Inflammatory macrophage treated with lipopolysaccharide for 4 hours (primary cell): ENCODE data around the gene PFDN1.

Source experiments
- DNase-seq: peaks from one replicate; pipeline ENCODE4 v3.0.0-alpha.2; 2020

Gene PFDN1

DNA sequence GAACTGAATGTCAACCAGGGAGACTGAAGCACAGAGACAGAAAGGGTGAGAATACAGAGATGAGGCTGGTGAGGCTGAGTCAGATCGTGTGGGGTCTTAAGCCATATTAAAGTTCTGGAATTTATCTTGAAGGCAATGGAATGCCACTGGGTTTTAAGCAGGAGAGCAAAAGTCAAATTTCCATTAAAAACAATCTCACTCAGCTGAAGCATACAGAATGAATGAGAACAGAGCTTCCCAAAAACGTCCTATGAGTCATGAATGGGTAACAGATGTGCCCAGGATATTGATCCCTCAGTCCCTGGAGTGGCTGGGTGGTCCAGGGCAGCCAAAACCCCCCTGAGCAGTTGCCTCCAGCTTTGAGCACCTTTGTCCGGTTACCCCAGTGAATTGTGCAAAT lies 44.9 kb downstream of the PFDN1 start:
- no peak for DNase-seq

DNA sequence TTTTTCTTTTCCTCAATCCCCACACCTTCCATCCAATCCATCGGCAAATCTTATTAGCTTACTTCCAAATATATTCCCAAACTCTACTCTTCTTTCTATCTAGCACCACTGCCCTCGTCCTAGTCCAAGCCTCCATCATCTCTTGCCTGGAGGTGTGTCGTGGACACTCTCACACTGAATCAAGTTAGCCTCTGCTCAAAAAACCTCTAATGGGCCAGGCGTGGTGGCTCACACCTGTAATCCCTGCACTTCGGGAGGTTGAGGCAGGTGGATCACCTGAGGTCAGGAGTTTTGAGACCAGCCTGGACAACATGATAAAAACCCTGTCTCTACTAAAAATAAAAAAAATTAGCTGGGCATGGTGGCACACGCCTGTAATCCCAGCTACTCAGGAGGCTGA lies 46.2 kb downstream of the PFDN1 start:
- no peak for DNase-seq

DNA sequence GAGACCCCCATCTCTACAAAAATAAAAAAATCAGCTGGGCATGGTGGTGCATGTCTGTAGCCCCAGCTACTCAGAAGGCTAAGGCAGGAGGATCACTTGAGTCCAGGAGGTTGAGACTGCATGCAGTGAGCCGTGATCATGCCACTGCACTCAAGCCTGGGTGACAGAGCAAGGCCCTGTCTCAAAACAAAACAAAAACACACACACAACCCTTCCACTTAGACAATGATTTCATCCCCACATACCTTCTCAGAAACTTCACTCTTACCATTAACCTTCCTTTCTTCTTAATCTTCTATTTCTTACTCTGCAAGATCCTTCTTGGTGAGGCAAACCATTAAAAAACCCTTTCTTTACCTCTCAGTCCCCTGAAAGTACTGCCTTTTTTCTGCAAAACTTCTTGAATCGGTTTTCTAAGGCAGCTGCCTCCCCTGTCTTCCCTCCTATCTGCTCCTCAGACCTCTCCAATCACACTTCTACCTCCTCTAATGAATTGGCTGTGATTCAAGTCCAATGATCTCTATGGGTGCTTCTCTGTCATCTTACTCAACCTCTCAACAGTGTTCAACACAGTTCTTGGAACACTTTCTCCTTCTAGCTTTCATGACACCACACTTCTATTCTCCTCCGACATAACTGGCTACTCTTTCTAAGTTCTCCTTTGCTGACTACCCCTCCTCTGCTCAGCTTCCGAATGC lies 47.3 kb downstream of the PFDN1 start:
- peak; percentile 39 for DNase-seq

DNA sequence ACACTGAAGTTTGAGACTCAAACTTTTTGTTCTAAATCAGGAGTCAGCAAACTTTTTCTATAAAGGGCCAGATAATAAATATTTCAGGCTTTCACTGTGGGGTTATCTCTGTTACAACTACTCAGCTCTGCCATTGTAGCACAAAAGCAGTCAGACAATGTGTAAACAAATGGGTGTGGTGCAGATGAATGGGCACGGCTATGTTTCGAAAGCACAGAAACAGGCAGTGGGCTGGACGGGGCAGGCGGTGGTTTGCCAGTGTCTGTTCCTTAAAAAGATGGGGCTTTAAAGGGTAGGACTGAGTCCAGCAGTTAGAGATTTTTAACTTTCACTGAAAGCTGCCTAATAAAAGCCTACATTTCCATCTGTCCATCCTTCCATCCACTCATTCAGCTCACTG lies 48.9 kb downstream of the PFDN1 start:
- DNase-seq: peak; percentile 87

DNA sequence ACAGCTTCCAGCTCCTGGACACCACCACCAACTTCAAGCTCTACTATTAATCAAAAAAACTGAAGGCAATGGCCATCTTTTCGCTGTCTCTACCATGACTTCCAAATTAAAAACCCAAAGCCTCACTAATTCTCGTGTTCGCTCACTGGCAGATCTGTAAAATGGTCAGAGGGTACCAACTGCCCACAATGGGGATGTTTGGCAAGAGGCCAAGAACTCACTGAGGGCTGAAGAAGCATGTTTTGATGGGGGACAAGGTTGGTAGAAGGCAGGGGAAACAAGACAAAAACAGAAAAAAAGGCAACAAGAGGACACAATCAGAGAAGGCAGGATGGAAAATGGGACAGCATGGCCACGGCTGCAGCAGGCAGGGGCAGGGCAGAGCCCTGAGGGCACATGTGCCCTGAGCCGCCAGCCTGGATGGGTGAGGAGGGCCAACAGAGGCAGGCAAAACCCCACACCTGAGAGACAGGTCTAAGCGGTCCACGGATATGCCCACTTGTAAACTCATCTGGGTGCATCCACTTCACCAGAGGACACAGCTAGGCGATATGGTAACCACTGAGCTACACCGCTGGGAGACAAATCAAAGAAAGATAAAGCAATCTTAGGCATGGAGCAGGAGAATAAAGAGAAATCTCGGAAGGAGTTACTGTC lies 50.3 kb downstream of the PFDN1 start:
- no peak for DNase-seq

DNA sequence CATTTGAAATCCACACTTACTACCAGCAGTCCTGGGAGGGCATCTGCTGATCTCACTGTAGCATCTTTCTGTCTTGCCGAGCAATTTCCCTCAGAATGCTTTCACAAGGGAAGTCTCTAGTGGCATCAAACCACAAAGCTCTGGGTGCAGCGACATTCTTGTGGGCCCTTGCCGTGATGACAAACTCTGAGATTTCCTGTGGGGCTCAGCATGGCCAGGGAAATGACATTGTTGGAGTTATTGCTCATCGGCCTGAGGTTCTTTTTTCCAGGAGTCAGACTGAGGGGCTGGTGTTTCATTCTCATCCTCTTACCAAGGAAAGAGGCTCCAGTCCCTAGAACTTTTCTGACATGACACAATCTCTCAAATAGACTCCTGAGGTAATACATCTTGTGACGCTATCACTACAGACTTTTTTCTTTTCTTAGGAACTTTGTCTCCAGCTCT lies 51.4 kb downstream of the PFDN1 start:
- DNase-seq: peak; percentile 99

DNA sequence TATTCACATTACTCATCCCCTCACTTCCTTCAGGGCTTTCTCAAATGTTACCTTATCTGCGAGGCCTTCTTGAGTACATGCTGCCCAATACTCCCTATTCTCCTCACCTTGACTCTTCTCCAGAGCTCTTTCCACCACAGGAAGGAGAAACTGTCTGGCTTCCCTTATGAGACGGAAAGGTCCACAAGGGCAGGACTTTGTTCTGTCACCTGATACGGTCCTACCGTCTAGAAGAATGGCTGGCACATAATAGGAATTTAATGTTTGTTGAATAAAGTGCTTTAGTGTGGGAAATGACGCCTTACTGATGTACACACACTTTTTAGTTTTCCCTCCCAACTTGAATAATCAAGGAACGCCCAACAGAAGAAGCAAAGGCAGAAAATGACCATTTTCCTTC lies 52.5 kb downstream of the PFDN1 start:
- no peak for DNase-seq

DNA sequence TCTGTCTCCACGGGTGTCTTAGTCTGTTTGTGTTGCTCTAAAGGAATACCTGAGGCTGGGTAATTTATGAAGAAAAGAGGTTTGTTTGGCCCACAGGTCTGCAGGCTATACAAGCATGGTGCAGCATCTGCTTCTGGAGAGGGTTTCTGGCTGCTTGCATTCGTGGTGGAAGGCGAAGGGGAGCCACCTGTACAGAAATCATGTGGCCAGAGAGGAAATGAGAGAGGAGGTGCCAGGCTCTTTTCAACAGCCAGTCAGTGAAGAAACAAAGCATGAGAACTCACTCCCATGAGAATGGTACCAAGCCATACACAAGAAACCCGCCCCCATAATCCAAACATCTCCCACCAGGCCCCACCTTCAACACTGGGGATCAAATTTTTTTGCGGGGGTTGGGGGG lies 53.4 kb downstream of the PFDN1 start:
- no peak for DNase-seq

DNA sequence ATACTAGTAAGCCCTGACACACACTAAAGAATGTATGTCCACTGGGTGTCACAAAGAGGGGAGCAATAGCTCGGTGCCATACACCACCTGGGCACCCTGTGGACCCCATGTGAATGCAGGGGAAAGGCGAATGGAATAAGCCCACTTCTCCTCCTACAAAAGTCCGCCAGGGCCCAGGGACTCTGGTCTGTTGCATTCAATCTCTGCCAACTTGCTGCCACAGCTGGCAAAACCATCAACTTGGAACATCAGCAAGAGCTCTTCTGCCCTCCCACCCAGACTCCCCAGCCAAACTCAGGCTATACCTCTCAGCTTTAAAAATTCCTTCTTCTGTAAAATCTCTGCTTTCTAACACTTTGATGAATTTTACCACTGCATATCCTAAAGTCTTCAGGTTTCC lies 54.5 kb downstream of the PFDN1 start:
- DNase-seq: no peak

DNA sequence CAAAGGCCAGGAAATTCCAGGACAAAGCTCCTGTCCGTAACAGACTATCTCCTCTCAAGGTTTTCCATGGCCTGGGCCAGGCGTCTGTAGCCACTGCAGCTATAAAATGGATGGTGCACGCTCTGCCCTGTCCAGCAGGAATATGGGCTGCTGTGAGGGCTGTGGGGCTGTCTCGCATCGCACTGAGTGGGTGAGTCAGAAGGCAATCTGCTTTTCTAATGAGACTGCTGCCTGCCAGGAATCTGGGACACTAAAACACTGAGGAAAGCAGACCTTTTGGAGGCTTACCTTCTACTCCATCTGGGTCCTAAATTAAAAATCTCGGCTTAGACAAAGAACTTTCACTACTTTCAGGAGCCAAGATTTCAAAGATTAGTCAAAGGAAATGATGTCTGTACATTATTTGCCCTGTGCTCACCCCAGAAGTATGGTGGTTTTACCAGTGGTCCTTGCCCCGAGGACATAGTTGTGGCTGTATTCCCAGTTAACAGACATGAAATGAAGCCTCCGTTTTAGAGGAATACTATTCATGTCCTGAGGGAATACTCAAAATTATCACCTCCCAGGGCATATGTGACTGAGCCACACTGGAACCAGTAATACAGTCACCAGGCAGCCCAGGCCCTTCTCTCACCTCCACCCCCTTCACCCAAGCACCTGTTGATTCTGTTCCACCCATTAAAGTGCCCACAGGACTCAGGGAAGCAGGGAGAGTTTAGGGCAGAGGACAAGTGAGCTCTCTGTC lies 56.4 kb downstream of the PFDN1 start:
- no peak for DNase-seq

DNA sequence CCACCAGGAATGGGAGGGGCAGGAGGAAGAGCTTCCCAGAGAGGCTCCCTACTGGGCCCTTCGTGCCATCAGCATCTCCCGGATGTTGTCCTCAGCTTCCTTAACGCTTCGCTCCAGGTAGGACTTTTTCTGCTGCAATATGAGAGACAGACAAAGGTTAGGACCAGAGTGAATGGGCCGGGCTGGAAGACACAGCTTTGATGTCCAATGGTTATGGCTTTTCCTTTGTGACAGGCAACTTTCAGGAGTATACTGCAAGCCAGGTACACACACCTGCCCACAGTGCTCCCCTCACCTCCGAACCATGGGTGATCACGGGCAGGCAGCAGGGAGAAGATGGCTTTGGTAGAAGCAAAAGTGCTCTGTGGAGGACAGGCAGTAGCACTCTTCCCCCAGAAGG lies 57.0 kb downstream of the PFDN1 start:
- no peak for DNase-seq

DNA sequence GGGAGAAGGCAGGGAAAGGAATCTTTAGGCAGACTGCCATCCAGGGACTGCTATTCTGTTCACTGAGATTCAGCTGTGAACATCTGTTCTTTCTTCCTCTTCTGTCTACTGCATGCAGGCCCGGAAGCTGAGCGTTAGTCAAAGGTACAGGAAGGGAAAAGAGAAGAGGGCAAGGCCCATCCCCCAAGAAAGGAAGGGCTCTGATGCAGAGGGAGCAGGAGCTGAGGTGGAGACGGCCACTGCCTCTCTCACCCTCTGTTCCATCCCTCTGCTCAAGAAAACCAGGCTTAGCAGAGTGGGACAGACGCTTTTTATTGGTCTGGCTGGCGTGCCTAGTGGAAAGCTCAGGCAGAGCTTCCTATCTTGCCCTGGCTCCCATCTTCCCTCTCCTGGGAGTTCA lies 57.6 kb downstream of the PFDN1 start:
- DNase-seq: peak; percentile 50

DNA sequence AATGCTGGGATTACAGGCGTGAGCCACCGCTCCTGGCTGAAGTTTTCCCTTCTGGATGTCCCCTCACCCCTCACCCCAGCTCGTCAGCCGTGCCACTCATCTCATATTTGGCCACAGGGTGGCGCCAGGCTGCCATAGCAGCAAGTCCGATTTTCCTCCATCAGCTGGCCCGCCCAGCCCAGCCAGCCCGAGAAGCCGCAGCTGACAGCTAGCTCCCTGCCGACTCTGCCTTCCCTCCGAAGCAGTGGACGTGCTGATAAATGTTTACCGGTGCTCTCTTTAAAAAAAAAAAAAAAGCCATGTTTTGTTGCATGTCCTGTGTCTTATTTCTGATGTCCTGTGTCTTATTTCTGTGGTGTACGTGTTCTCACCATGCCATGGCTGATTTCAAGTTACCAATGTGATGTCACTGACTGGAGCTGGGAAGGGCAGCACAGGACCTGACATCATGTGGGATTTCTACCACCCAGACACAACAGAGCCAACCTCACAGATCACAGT lies 58.3 kb downstream of the PFDN1 start:
- peak; percentile 90 for DNase-seq

DNA sequence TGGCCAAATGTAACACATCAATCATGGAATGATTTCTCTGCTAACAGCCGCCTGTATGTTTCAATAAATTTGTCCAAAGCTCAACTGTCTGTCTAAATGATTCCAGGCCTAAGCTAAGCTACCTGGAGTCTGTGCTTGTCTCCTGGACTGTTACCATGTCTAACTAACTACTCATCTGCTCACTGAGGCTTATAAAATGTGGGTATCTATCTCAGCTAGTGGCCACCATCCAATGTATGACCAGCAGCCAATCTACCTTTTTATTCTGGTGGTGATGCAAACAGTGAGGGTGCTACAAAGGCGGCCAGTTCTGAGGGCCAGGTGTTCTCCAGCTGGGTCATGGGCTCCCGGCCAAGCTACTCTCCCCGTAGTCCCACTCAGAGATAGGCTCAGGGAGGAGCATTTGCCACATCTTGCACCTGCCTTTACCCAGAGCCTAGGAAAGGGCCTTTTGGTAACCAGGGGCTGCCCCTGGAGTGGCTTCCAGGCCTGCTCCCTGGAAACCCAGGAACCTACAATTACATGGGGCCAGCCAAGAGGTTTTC lies 59.1 kb downstream of the PFDN1 start:
- no peak for DNase-seq

DNA sequence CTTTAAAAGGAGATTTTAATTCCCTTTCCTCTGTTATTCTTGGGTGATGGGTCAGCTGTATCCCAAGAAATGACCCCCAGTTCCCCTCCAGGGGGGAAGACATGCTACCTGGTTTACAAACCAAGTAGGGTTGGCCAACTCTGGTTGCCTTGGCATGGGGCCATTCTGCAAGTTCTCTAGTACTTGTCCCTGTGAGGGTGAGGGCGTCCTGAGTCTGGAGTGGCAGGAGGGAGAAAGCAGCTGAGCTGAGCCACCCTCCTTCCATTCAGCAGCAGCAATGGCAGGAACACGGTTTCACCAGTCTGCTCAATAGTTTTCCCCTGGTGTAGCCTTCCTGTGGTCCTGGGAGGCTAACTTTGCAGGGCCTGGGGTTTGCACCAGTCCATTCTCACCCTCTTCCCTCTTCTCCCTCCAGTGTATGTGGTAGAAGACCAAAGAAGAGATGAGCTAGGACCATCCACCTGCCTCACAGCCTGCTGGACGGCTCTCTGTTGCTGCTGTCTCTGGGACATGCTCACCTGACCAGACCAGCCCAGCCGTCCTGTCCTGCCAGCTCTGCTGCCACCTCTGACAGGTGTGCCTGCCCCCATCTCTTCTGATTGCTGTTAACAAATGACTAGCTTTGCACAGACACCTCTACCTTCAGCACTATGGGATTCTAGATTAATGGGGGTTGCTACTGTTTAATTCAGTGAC lies 59.9 kb downstream of the PFDN1 start:
- DNase-seq: no peak

DNA sequence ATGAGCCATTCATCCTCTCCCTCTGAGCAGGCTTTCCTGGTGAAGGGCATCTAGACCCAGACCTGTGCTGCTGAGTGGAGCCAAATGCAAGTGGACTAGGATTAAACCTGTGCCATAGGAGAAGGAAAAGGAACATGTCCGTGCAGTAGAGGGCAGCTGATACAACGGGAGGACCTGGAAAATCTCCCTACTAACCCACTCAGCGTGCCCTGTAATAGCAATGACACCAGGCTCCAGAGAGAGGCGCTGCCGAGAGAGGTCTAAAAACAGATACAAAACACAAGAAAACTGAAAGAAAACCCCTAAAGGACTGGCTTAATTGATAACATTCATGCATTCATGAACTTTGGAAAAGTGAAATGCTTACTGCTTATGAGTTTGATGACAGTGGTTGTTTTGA lies 60.8 kb downstream of the PFDN1 start:
- DNase-seq: no peak

DNA sequence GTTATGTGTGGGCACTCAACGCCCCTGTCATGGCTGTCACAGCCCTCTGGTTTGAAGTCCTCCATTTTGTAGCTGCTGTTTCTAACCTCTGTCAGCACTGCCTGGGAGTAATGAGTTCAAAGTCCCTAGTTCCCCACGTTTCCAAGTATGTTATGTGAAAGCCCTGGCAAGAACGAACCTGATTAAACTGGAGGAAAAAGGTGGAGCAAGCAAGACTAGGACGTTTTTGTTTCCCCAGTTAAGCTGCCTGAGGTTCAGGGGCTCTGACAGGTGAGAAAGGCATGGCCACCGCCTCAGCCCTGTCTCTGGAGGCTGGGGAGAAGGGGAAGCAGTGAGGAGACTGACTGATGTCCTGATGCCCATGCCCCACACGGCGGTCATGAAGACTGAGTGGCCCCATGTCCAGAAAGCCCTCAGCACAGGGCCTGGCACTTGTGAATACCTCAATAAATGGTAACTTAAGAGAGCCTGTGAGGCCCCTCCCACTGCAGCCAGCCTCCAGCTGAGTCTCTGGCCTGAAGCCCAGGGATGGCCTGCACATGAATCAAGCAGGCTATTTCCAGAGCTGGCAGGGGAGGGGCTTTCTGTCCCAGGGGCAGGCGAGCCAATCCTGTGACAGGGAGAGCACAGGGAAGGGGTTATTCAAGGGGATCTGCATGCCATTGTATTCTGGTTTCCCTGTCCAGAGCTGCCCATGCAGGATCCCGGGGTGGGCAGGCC lies 61.8 kb downstream of the PFDN1 start:
- DNase-seq: no peak

DNA sequence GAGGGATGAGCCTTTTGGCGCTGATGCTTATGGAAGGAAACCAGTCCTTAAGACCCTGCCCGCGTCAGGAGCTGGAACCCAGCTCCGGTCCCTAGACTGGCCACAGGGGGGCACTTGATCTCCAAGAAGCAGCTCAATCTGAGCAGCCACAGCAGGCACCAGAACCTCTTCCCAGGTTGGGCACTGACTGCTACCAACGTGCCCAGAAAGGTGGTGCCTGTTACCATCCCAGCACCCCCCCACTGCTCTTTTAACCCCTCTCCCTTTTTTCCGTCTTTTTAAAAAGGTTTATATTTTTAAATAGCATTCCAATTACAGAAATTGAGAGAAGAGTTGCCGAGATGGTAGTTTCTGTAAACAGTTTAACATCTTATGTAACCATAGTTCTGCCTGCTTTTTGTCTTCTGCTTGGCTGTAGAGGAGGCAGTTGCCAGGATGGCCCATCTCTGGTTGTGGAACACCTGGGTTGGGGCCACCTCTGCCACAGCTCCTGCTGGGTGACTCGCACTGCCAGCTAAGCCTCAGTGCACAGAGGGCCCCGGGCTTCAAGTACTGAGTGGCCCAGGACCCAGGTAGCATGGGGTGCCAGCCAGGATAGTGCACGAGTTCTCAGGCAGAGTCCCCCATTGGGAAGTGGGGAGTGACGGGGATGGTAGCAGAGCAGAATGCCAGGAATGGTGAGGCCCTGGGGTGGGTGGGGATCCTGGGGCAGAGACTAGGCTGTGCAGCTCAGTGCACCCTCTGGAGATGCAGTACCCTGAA lies 62.8 kb downstream of the PFDN1 start:
- DNase-seq: peak; percentile 63

DNA sequence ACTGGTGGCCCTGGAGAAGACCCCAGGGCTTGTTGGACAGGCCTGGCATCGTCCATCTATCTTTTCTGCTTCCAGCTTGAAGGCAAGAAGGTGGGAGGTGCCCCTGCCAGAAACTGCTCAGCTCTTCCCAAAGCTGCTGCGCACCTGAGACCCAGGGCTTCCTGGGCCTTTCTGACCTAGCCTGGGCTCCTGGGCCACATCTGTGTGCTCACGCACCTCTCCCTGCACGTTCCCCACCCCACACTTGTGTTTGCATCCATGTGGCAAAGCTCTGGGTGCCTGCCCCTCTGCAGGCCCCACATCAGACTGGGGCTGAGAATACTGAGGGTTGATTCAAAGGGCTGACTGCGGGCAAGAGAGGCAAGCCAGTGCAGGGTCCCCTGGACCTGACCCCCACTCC lies 63.4 kb downstream of the PFDN1 start:
- DNase-seq: no peak

DNA sequence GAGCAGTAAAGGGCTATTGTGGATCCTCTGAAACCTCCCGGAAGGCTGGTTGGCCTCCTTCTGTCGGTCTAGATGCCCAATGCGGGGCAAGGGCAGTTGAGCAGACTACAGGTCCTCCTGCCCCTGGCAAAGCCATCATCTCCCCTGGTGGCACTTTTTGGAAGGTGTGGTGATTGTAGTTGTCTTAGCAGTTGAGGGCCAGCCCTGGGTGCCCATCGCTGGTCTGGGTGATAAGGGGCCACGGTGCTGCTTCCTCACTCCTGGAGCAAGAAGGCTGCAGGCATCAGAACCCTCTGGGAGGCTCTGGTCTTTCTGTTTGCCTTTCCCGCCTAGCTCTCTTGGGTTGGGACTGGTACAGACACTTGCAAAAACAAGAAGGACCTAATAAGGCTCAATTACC lies 64.1 kb downstream of the PFDN1 start:
- no peak for DNase-seq

DNA sequence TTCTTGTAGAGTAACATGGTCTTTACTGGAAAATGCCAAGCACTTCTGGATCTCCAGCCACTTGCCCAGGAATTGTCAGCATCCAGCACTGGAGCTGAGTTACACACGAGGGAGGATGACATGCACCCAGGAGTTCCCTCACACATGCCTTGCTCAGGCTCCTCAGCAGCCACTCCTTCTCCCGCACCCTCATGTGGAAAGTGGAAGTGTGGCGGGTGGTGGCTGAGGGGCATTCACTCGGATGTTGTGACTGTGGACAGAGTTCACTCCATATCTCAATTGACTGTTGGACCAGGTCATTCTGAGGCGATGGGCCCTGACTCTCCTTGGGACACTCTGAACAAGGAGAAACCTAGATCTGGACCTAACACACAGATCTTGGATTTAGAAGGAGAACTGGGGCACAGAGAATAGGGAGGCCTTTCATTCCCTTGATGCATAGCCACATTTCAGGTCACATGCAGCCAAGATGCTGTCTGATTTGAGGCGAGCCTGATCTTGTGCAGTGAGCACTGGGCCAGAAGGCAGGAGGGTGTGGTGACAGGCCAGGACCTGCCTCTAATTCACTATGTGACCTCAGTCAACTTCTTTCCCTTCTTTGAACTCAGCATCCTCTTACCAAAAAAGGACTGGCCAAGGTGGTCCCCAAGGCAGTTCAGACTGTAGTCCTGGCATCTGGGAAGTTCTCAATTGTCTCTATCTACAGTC lies 65.9 kb downstream of the PFDN1 start:
- DNase-seq: peak; percentile 58
